GM12873 (cell line): ENCODE measurements around the gene SDCBP2.

Experiments
- CTCF ChIP-seq: IDR thresholded peaks from 2 replicates; pipeline ENCODE4 v1.5.1; 2012; ENCODE audit warnings: low read depth, mild to moderate bottlenecking, moderate library complexity, low read length, control low read depth; ENCODE audit not compliant: insufficient read depth; ENCODE audit errors: missing control alignments

The SDCBP2 gene

GRCh38 chr20:1287787-1288569, 41.0 kb downstream of the SDCBP2 start:
- no peak for TF ChIP-seq CTCF

- TF ChIP-seq CTCF = no peak
These were observed 41.6 kb downstream of the SDCBP2 start for GRCh38 chr20:1287306-1287705.

- TF ChIP-seq CTCF = no peak
These were observed 42.5 kb downstream of the SDCBP2 start for GRCh38 chr20:1286267-1287024.

- no peak for TF ChIP-seq CTCF
These were observed 45.1 kb downstream of the SDCBP2 start for GRCh38 chr20:1283522-1284510.

- no peak for TF ChIP-seq CTCF
These were observed 46.0 kb downstream of the SDCBP2 start for GRCh38 chr20:1282966-1283365.

GRCh38 chr20:1281279-1282057, 47.5 kb downstream of the SDCBP2 start:
- no peak for TF ChIP-seq CTCF
